Cardiac fibroblast (primary cell): ENCODE data around the gene CSF2.
"Not testable (repeated sequence)": the region's sequence is repeated elsewhere in the genome, so short reads cannot be mapped to it uniquely, and the experiment has no call there.

Experiments used
- DNase-seq, 2 donors: peaks; one replicate each; pipeline versions ENCODE4 v3.0.0 to v3.0.0-alpha.2; 2010; ENCODE audit warnings: low read depth in 2 of 2
- H3K4me3 ChIP-seq, 2 donors: replicated peaks in 1 of 2; 1 replicate in 1 of 2; 2 replicates in 1 of 2; pipeline ENCODE4 v1.5.1; 2011; ENCODE audit warnings: low read depth in 2 of 2, low read length in 2 of 2, mild to moderate bottlenecking in 2 of 2, moderate library complexity in 1 of 2
- TF ChIP-seq, protein P1 (sequence below): IDR thresholded peaks from one replicate; pipeline ENCODE4 v1.5.1; 2011; ENCODE audit warnings: low read depth, mild to moderate bottlenecking, low read length, inconsistent platforms

CSF2 gene

DNA sequence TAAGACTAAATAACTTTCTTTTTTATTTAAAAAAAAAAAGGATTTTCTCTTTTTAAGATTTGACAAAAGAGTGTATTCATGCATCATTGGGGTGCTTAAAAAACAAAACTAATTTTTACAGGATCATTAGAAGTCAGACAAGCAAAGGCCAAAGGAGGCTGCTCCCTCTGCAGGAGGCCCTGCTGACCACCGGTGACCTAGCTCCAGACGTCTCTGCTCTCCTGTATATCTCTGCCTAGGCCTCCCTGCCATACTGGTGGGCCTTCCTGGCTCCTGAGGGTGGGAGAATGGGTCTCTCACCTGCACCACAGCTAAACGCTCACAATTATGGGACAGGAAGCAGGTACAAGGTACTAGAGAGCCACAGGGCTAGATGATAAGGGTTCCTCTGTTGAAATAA lies 36.6 kb downstream of the CSF2 start:
- DNase-seq = no peak
- no peak overlapping the region for H3K4me3 ChIP-seq
- TF ChIP-seq, protein P1, sequence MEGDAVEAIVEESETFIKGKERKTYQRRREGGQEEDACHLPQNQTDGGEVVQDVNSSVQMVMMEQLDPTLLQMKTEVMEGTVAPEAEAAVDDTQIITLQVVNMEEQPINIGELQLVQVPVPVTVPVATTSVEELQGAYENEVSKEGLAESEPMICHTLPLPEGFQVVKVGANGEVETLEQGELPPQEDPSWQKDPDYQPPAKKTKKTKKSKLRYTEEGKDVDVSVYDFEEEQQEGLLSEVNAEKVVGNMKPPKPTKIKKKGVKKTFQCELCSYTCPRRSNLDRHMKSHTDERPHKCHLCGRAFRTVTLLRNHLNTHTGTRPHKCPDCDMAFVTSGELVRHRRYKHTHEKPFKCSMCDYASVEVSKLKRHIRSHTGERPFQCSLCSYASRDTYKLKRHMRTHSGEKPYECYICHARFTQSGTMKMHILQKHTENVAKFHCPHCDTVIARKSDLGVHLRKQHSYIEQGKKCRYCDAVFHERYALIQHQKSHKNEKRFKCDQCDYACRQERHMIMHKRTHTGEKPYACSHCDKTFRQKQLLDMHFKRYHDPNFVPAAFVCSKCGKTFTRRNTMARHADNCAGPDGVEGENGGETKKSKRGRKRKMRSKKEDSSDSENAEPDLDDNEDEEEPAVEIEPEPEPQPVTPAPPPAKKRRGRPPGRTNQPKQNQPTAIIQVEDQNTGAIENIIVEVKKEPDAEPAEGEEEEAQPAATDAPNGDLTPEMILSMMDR = no peak

DNA sequence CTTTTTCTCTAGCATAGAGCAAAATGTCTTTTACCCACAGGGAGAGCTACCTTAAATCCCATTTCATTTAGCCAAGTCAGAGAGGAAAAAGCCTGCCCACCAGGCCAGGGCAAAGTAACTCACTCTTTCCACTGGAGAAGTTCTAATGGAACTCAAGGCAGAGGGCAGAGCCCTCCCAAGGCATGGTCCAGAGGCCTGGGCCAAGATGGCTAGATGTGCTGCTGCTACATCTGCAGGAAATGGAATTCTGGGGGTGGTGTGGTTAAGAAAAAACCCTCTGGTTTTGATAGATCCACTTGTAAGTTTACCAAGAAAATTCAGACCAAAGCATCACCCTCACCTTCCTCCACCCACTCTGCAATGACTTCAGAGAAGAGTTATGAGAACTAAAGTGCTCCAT lies 37.3 kb downstream of the CSF2 start:
- TF ChIP-seq, protein P1 = no peak
- no peak overlapping the region for H3K4me3 ChIP-seq
- DNase-seq = no peak

DNA sequence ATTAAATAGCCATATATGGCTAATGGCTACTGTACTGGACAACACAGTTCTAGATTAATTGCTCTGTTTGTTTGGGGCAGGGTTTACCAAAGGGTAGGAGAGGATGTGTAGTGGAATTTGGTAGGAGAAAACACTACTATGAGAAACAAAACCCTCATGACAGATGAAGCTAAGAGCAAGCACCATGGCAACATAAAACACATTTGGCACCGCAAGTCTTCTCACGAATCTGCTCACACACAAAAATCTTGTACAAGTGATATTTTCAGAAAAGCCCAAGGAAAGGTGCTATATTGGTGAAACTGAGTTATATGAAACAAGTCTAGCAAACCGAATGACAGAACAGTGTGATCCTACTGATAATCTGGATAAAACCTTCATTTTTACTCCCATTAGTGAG lies 38.5 kb downstream of the CSF2 start:
- TF ChIP-seq, protein P1 = no peak
- no peak for DNase-seq
- H3K4me3 ChIP-seq = no peak overlapping the region

DNA sequence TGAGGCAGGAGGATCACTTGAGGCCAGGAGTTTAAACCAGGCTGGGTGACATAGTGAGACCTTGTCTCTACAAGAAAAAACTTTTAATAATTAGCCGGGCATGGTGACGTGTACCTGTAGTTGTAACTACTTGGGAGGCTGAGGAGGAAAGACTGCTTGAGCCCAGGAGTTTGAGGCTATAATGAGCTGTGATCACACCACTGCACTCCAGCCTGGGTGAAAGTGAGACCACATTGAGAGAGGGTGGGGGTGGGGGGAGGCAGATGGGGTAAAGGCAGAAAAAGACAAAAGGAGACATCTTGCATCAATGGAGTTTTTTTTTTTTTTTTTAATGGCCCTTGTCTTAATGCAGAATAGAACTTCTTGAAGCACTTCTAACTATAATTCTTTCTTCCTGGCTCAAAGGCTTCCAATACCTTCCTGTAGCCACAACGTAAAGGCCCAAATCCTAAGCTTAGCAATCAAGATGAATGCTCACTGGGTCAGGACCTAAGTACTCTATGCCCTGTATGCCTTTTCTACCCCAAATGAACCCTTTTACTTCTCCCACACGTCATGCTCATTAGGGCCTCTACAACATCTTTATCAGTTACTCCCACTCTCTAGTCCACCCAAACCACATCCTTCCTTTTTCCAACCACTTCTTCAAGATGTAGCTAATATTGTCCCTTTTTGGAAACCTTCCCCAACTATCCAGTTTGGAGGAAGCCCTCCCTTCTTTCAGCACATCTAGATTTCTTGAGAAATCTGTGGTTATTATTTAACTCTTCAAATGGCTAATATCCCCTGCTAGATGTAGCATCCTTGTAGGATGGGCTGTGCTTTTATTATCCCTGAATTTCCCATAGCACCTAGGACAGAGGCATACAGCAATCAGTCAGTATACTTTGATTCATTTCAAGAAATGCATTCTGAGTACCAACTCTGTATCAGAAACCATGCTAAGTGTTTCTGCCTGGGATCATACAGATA lies 40.8 kb downstream of the CSF2 start:
- DNase-seq = peak in 1 of 2 donors; percentile 54
- H3K4me3 ChIP-seq = no peak overlapping the region
- TF ChIP-seq, protein P1 = no peak

DNA sequence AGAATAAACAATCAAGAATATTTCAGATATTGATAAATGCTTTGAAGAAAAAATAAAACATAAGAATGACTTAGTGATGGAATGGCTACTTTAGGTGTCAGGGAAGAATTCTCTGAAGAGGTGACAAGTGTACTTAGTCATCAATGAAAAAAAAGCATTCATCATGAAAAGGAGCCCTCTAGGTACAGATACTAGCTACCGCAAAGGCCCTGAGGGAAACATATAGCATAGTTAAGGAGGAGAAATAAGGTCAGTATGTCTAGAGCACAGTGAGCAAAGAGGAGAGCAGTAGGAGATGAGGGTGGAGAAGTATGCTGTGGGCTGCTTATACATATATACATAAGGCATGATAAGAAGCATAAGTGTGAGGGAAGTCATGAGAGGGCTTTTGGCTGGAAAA lies 41.8 kb downstream of the CSF2 start:
- H3K4me3 ChIP-seq = no peak overlapping the region
- TF ChIP-seq, protein P1 = no peak
- no peak for DNase-seq

DNA sequence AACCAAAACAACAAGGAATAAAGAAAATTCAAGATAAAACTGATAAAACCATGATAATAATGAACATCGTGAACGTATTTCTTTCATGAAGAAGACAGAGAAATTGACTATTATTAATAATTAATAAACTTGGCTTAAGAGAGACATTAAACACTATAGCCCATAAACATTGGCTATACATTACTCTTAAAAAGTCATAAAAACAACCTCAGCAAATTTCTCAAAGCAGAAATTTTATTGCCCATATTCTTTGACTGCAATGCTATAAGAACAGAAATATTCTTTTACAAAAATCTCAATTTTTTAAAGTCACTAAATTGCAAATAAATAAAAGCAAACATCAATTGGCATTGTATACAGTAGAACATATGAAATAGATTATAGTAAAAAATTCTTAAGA lies 42.5 kb downstream of the CSF2 start:
- no peak for DNase-seq
- TF ChIP-seq, protein P1 = no peak
- no peak overlapping the region for H3K4me3 ChIP-seq

DNA sequence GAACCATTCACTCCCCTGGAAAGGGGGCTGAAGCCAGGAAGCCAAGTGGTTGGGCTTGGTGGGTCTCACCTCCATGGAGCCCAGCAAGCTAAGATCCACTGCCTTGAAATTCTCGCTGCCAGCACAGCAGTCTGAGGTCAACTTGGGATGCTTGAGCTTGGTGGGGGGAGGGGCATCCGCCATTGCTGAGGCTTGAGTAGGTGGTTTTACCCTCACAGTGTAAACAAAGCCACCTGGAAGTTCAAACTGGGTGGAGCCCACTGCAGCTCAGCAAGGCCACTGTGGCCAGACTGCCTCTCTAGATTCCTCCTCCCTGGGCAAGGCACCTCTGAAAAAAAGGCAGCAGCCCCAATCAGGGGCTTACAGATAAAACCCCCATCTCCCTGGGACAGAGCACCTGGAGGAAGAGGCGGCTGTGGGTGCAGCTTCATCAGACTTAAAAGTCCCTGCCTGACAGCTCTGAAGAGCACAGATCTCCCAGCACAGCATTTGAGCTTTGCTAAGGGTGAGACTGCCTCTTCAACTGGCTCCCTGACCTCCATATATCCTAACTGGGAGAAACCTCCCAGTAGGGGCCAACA lies 43.4 kb downstream of the CSF2 start:
- not testable (repeated sequence) for H3K4me3 ChIP-seq, DNase-seq

DNA sequence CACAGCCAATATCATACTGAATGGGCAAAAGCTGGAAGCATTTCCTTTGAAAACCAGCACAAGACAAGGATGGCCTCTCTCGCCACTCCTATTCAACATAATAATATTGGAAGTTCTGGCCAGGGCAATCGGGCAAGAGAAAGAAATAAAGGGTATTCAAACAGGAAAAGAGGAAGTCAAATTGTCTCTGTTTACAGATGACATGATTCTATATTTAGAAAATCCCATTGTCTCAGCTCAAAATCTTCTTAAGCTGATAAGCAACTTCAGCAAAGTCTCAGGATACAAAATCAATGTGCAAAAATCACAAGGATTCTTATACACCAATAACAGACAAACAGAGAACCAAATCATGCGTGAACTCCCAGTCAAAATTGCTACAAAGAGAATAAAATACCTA lies 47.1 kb downstream of the CSF2 start:
- DNase-seq, H3K4me3 ChIP-seq: not testable (repeated sequence)

DNA sequence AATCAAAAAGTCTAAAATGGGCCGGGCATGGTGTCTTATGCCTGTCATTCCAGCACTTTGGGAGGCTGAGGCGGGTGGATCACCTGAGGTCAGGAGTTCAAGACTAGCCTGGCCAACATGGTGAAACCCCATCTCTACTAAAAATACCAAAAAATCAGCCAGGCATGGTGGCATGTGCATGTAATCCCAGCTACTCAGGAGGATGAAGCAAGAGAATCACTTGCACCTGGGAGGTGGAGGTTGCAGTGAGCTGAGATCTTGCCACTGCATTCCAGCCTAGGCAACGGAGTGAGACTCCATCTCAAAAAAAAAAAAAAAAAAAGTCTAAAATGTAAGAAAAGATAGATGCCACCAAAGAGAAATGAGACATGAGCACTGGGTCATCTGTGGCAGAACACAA lies 49.4 kb downstream of the CSF2 start:
- not testable (repeated sequence) for H3K4me3 ChIP-seq, DNase-seq

DNA sequence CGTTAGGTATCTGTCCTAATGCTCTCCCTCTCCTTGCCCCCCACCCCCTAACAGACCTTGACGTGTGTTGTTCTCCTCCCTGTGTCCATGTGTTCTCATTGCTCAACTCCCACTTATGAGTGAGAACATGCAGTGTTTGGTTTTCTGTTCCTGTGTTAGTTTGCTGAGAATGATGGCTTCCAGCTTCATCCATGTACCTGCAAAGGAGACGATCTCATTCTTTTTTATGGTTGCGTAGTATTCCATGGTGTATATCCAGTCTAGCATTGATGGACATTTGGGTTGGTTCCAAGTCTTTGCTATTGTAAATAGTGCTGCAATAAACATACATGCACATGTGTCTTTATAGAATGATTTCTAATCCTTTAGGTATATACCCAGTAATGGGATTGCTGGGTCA lies 50.0 kb downstream of the CSF2 start:
- not testable (repeated sequence) for DNase-seq

More for the DNA sequence above, 50.0 kb downstream of the CSF2 start:
- not testable (repeated sequence) for H3K4me3 ChIP-seq
